GM18520 (cell line): Measurements from ENCODE around the gene RALGPS1.

Experiments
- ATAC-seq: cut with Tn5 transposase; IDR thresholded peaks from one replicate; pipeline ENCODE4 v1.9.1; 2021; ENCODE audit not compliant: unreplicated experiment

The RALGPS1 gene

GRCh38 chr9:126953041-126953809, 38.6 kb downstream of the RALGPS1 start:
- no peak for ATAC-seq

- no peak for ATAC-seq
Observed at GRCh38 chr9:126955811-126956210, 41.2 kb downstream of the RALGPS1 start.

DNA sequence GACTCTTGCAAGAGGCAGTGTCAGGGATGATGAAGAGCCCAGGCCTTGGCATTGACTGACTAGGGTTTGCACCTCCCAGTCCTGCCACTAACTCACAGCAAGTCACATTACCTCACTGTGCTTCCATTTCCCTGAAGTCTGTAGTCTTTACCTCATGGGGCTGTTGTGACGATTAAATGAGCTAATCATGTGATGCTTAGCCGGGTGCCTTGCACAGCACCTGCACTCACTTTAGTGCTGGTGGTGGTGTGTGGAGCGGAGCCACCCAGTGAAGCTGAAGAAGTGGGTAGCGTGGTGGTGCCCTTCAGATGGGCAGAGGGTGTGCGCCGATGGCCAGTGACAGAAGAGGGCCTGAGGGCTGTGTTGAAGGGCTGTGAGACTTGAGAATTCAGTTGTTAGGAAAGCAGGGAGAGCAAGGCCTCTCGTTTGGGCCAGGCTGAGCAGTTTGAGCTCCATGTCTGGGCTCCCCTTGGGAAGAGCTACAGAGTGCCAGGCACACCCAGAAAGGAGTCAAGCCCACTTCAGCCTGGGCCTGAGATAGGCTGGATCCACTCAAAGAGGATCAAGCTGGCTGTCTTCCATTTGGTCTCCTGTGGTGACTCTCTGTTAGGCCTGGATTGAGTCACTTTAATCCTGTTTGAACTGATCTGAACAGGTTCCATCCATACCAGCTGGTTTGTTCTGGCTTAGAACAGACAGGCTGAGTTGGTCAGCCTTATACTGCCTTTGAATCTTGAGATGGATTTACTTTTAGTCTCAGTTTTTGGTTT, 42.5 kb downstream of the RALGPS1 start:
- ATAC-seq: no peak

- no peak for ATAC-seq
Observed at GRCh38 chr9:126957687-126958053, 43.1 kb downstream of the RALGPS1 start.

- ATAC-seq: no peak
Observed at GRCh38 chr9:126959336-126959735, 44.8 kb downstream of the RALGPS1 start.

- no peak for ATAC-seq
Observed at GRCh38 chr9:126959917-126960316, 45.3 kb downstream of the RALGPS1 start.

- ATAC-seq: no peak
Observed at GRCh38 chr9:126962336-126962735, 47.8 kb downstream of the RALGPS1 start.

DNA sequence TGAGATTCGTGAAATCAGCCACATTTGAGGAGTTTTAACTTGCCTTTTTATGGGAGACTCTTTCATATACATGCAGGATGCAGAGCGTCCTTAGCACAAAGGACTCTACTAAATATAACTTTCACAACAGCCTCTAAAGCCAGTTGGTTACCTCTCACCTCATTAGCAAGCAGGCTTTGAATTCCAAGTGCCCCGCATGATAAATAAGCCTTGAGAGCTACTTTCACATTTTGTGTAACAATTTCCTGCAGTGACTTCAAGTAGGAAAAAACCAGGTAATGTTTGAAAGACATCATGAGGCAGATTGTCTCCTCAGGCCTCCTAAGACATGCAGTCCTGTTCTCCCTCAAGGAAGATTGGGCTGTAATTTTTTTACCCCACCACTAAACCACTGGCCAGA, 50.5 kb downstream of the RALGPS1 start:
- ATAC-seq: no peak

- ATAC-seq: no peak
Observed at GRCh38 chr9:126965541-126966428, 51.2 kb downstream of the RALGPS1 start.

- no peak for ATAC-seq
Observed at GRCh38 chr9:126971261-126971660, 56.7 kb downstream of the RALGPS1 start.

DNA sequence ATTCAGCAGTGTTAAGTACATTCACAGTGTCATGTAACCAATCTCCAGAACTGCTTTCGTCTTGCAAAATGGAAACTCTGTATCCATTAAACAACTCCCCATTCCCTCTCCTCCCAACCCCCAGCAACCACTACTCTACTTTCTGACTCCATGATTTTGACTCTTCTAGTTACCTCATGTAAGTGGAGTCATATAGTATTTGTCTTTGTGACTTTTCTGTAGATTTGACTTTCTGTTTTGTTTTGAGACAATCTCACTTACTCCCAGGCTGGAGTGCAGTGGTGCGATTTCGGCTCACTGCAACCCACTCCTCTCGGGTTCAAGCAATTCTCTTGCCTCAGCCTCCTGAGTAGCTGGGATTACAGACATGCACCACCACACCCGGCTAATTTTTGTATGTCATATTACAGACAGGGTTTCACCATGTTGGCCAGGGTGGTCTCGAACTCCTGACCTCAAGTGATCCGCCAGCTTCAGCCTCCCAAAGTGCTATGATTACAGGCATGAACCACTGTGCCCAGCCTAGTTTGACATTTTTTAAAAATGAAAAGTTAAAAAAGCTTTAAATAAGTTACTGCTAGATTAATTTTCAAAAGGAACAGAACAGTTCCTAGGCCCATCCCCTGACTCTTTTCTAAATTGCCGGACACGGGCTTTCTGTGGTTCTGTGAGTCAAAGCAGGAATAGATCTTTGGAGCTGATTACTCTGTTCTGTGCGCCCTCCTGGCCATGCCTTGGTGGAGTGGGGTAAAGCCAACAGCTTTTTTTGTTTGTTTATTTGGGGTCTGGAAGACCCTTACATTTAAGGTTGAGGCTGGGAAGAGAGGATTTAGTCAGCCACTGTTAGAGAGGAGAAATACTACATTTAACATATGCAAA, 59.3 kb downstream of the RALGPS1 start:
- no peak for ATAC-seq

GRCh38 chr9:126974594-126974993, 60.0 kb downstream of the RALGPS1 start:
- no peak for ATAC-seq

GRCh38 chr9:126975327-126976220, 61.0 kb downstream of the RALGPS1 start:
- ATAC-seq: no peak

DNA sequence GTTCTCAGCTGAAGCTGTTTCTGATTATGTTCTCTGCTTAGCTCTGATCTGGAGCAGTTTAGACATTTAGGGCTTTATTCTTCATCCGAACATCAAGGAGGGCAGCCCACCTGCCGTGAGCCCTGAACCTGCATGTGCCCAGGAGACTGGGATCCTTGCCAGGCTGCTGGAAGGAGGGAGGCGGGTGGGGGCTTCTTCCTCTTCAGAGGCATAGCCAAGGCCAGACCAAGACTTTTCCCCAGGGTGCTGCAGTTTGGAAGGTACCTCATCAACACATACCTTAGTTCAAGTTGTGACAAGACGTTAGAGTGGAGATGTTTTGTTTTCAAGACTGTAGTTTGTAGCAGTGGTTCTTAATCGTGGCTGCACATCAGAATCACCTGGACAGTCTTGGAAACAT, 64.9 kb downstream of the RALGPS1 start:
- no peak for ATAC-seq

GRCh38 chr9:126980231-126980630, 65.6 kb downstream of the RALGPS1 start:
- ATAC-seq: no peak

DNA sequence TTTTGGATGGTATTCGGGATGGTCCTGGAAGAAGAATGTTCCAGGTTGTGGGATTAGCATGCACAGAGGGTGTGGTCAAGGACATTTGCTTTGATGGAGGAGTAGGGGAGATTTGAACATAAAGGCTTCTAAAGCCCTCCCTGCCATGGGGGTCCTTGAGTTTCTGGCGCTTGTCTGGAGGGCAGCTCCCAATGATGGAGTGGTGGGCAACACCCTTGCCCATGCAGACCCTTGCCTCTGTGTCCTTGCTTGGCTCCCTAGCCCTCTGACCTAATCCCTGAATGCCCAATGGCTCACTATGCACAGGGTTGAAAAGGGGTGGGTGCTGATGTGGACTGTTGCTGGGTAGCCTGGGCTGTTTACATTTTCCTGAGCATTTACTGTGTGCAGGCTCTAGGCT, 66.6 kb downstream of the RALGPS1 start:
- ATAC-seq: no peak

DNA sequence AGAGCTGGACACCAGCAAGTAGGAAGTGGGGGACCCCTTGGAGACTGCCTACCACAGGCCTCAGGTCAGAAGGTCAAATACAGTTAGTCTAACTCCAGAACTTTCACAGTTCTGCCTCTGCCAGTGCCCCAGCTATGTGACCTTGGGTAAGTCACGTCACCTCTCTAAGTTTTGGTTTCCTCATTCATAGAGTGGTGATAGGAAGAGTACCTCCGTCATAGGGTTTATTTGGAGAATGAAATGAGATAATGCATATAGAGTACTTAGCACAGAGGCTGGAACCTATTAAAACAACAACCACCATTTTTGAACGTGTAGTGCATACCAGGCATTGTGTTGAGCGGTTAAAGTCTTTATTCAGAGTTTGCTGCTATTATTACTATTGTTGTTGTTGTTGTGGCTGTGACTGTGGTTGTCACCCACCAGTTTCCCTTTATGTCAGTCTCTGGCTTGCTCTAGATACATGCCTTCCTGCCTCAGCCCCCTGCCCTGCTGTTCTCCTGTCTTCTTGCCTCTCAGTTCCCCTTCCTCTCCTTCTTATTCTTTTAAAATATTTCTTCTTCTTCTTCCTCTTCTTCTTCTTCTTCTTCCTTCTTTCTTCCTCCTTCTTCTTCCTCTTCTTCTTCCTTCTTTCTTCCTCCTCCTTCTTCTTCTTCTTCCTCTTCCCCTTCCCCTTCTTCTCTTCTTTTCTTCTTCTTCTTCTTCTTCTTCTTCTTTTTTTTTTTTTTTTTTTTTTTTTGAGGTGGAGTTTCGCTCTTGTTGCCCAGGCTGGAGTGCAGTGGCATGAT, 67.8 kb downstream of the RALGPS1 start:
- no peak for ATAC-seq

DNA sequence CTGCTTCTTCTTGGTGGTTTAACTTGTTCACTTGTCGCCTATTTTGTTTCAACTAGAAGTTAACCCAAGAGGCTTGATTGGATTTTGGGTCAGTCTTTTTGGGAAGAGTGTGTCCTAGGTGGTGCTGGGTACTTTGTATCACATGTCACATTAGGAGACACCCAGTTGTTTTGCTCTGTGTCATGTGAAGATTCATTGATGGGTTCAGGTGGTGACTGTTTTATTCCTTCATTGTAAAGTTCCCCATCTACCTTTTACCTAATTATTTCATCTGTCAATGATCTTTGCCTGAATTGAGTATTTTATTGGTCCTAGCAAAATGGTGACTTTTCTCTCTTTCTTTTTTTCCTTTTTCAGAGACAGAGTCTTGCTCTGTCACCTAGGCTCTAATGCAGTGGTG, 69.2 kb downstream of the RALGPS1 start:
- ATAC-seq: no peak

- ATAC-seq: no peak
Observed at GRCh38 chr9:126984969-126985368, 70.4 kb downstream of the RALGPS1 start.
